Caco-2 (cell line): ENCODE results near the gene ZNF500. TPM values are rescaled to one million over a fixed set of nuclear protein-coding genes. Genes with fewer than 3 reads are reported as not detected.
"Not testable (repeated sequence)": the region's sequence is repeated elsewhere in the genome, so short reads cannot be mapped to it uniquely, and the experiment has no call there.

ENCODE experiments used
- BruUV-seq: library from RNA; stranded (reverse); fragments of 400-500 nt; replicated peaks from 2 replicates; lab custom pipeline; 2021; lab: Mats Ljungman, UMichigan
- CTCF ChIA-PET: fragments of 300-600 bp; sonication (Branson Sonifier 250); formaldehyde crosslinking; loops from one replicate; lab custom pipeline; 2022; ENCODE audit warnings: antibody characterized with exemption; lab: Charles Lee
- POLR2A ChIA-PET: fragments of 300-600 bp; sonication (Branson Sonifier 250); formaldehyde crosslinking; loops from one replicate; lab custom pipeline; 2022; ENCODE audit warnings: antibody characterized with exemption; lab: Charles Lee
- DNase-seq, 2 experiments: peaks; one replicate each; pipeline versions ENCODE4 v3.0.0 to v3.0.0-alpha.2; 2020 to 2022
- H3K27me3 ChIP-seq: replicated peaks from 2 replicates; pipeline ENCODE4 v1.6.0; 2011; ENCODE audit warnings: low read length; ENCODE audit not compliant: control insufficient read depth, insufficient read depth
- H3K36me3 ChIP-seq: 2 replicates; pipeline ENCODE4 v1.5.1; 2011; ENCODE audit warnings: low read length; ENCODE audit not compliant: control insufficient read depth, insufficient read depth
- H3K4me1 ChIP-seq: fragments of 250-450 bp; sonication (Bioruptor Pico); 2 replicates; pipeline ENCODE4 v1.5.1; 2020; ENCODE audit warnings: mild to moderate bottlenecking
- H3K4me3 ChIP-seq: 2 replicates; pipeline ENCODE4 v1.5.1; 2011; ENCODE audit warnings: low read depth, mild to moderate bottlenecking, control low read depth, low read length
- H3K9me3 ChIP-seq: fragments of 250-450 bp; sonication (Bioruptor Pico); 2 replicates; pipeline ENCODE4 v1.5.1; 2020; ENCODE audit warnings: mild to moderate bottlenecking, moderate library complexity
- H3K27ac Mint-ChIP-seq: one replicate; pipeline ENCODE4 v1.8.0; 2022; ENCODE audit warnings: mixed read lengths; ENCODE audit not compliant: unreplicated experiment
- H3K27me3 Mint-ChIP-seq: one replicate; pipeline ENCODE4 v1.8.0; 2022; ENCODE audit warnings: mixed read lengths; ENCODE audit not compliant: insufficient read depth, unreplicated experiment
- H3K36me3 Mint-ChIP-seq: one replicate; pipeline ENCODE4 v1.8.0; 2022; ENCODE audit warnings: mild to moderate bottlenecking, mixed read lengths; ENCODE audit not compliant: insufficient read depth, unreplicated experiment
- H3K4me1 Mint-ChIP-seq: one replicate; pipeline ENCODE4 v1.8.0; 2022; ENCODE audit warnings: low read depth, mixed read lengths; ENCODE audit not compliant: unreplicated experiment
- H3K4me3 Mint-ChIP-seq: one replicate; pipeline ENCODE4 v1.8.0; 2022; ENCODE audit warnings: mild to moderate bottlenecking, moderate library complexity, mixed read lengths; ENCODE audit not compliant: unreplicated experiment
- H3K9me3 Mint-ChIP-seq: one replicate; pipeline ENCODE4 v1.8.0; 2022; ENCODE audit warnings: mixed read lengths; ENCODE audit not compliant: unreplicated experiment
- CTCF ChIP-seq, 2 experiments: fragments of 200-600 bp in 1 of 2; IDR thresholded peaks; 1 replicate in 1 of 2; 2 replicates in 1 of 2; pipeline versions ENCODE4 v1.5.1 to v1.8.0; 2011 to 2022; ENCODE audit warnings: antibody characterized with exemption in 1 of 2, control low read depth in 1 of 2, inconsistent platforms in 1 of 2, low read depth in 1 of 2, low read length in 1 of 2, mild to moderate bottlenecking in 1 of 2, moderate library complexity in 1 of 2; ENCODE audit not compliant: insufficient read depth in 1 of 2, severe bottlenecking in 1 of 2, unreplicated experiment in 1 of 2
- intact Hi-C: fragments of 100-400 bp; cut with micrococcal nuclease; formaldehyde crosslinking; loops from one replicate; pipeline ENCODE4 v1.10.0; 2022; ENCODE audit not compliant: unreplicated experiment
- total RNA-seq: library from RNA; stranded (reverse); gene quantifications from 2 replicates; pipeline ENCODE4 v1.2.3, GENCODE V29; 2022

ZNF500 gene
- total RNA-seq, 1 experiment from 2014 or later, result 12.9 TPM

- no peaks in the 10 kb centered on the region for H3K9me3 ChIP-seq
- TF ChIP-seq CTCF (IDR thresholded peaks at IDR 0.05; ENCODE audit: insufficient read depth in 1 of 2, low read depth in 1 of 2, low read length in 1 of 2, severe bottlenecking in 1 of 2, unreplicated experiment in 1 of 2), result no peak
- no peaks in the 10 kb centered on the region for H3K4me1 ChIP-seq
- intact Hi-C loops, result no loop called here
- peaks cover 10% of the 10 kb centered on the region for H3K36me3 Mint-ChIP-seq
- no peak for DNase-seq
- no peaks in the 10 kb centered on the region for H3K4me1 Mint-ChIP-seq
- no peaks in the 10 kb centered on the region for H3K27me3 ChIP-seq
- ChIA-PET CTCF (no interaction called here), POLR2A (no interaction called here)
- H3K27me3 Mint-ChIP-seq, result no peaks in the 10 kb centered on the region
- no peaks in the 10 kb centered on the region for H3K9me3 Mint-ChIP-seq
- H3K36me3 ChIP-seq, result no peaks in the 10 kb centered on the region
- H3K27ac Mint-ChIP-seq, result no peak overlapping the region
- BruUV-seq, result no TSS peak
- no peak overlapping the region for H3K4me3 ChIP-seq
- no peak overlapping the region for H3K4me3 Mint-ChIP-seq
Measured at GRCh38 chr16:4745274-4745569, 21.7 kb downstream of the ZNF500 start.

- no peak for TF ChIP-seq CTCF (IDR thresholded peaks at IDR 0.05; ENCODE audit: insufficient read depth in 1 of 2, low read depth in 1 of 2, low read length in 1 of 2, severe bottlenecking in 1 of 2, unreplicated experiment in 1 of 2)
- H3K27me3 Mint-ChIP-seq, result no peaks in the 10 kb centered on the region
- DNase-seq, result no peak
- H3K36me3 ChIP-seq, result no peaks in the 10 kb centered on the region
- no peak overlapping the region for H3K4me3 Mint-ChIP-seq
- POLR2A ChIA-PET, result no interaction called here
- intact Hi-C loops, result no loop called here
- peaks cover 8% of the 10 kb centered on the region for H3K36me3 Mint-ChIP-seq
- H3K4me1 ChIP-seq, result no peaks in the 10 kb centered on the region
- no peak overlapping the region for H3K4me3 ChIP-seq
- H3K9me3 ChIP-seq, result no peaks in the 10 kb centered on the region
- H3K27ac Mint-ChIP-seq, result no peak overlapping the region
- H3K4me1 Mint-ChIP-seq, result no peaks in the 10 kb centered on the region
- BruUV-seq, result no TSS peak
- H3K9me3 Mint-ChIP-seq, result no peaks in the 10 kb centered on the region
- H3K27me3 ChIP-seq, result no peaks in the 10 kb centered on the region
- CTCF ChIA-PET, result no interaction called here
Measured at GRCh38 chr16:4744555-4745273, 22.2 kb downstream of the ZNF500 start.

- Histone ChIP-seq H3K4me1 (no peaks in the 10 kb centered on the region), H3K36me3 (no peaks in the 10 kb centered on the region), H3K27me3 (no peaks in the 10 kb centered on the region), H3K4me3 (no peak overlapping the region), H3K9me3 (no peaks in the 10 kb centered on the region)
- peaks cover 6% of the 10 kb centered on the region for H3K36me3 Mint-ChIP-seq
- H3K27me3 Mint-ChIP-seq, result no peaks in the 10 kb centered on the region
- POLR2A ChIA-PET, result no interaction called here
- H3K27ac Mint-ChIP-seq, result no peak overlapping the region
- DNase-seq, result no peak
- intact Hi-C loops, result no loop called here
- no peak for TF ChIP-seq CTCF (IDR thresholded peaks at IDR 0.05; ENCODE audit: insufficient read depth in 1 of 2, low read depth in 1 of 2, low read length in 1 of 2, severe bottlenecking in 1 of 2, unreplicated experiment in 1 of 2)
- H3K9me3 Mint-ChIP-seq, result no peaks in the 10 kb centered on the region
- H3K4me3 Mint-ChIP-seq, result no peak overlapping the region
- H3K4me1 Mint-ChIP-seq, result no peaks in the 10 kb centered on the region
- BruUV-seq, result no TSS peak
- CTCF ChIA-PET, result no interaction called here
Measured at GRCh38 chr16:4743226-4743878, 23.6 kb downstream of the ZNF500 start.

GRCh38 chr16:4738370-4738769 lies 28.6 kb downstream of the ZNF500 start:
- H3K27ac Mint-ChIP-seq, DNase-seq, H3K9me3 Mint-ChIP-seq, BruUV-seq, POLR2A ChIA-PET, H3K4me3 Mint-ChIP-seq, H3K27me3 ChIP-seq, intact Hi-C loops, H3K27me3 Mint-ChIP-seq, H3K9me3 ChIP-seq, H3K4me3 ChIP-seq, H3K4me1 ChIP-seq, H3K36me3 ChIP-seq, H3K4me1 Mint-ChIP-seq, CTCF ChIA-PET: not testable (repeated sequence)
- H3K36me3 Mint-ChIP-seq, result peaks cover 20% of the 10 kb centered on the region
